Measurements from ENCODE around the gene ATP5F1D.

Gene ATP5F1D

GRCh38 chr19:1271528-1272422, 30.2 kb downstream of the ATP5F1D start:
- Histone ChIP-seq H3K27ac (no peak overlapping the region), H3K4me2 (no peak overlapping the region), H3K36me3 (ENCODE audit: insufficient read depth) (peaks cover 25% of the 10 kb centered on the region; the same call in 1 of the 2 replicates), H4K20me1 (ENCODE audit: insufficient read depth) (no peaks in the 10 kb centered on the region), H3K4me3 (IDR thresholded peaks at IDR 0.05; ENCODE audit: insufficient read depth, low read depth, low read length) (no peak overlapping the region), H2AFZ (ENCODE audit: low read depth) (no peak overlapping the region), H3K9ac (no peak overlapping the region; the same call in 1 of the 2 replicates), H3K79me2 (ENCODE audit: insufficient read depth, low read depth) (peaks cover 44% of the 10 kb centered on the region), H3K4me1 (ENCODE audit: low read depth, poor library complexity, severe bottlenecking) (peaks cover 32% of the 10 kb centered on the region), H3K27me3 (ENCODE audit: insufficient read depth, low read depth) (no peaks in the 10 kb centered on the region)
- TF ChIP-seq CTCF (conservative IDR thresholded peaks at IDR 0.05; ENCODE audit: low read depth, low read length), result no peak

- Histone ChIP-seq H3K79me2 (ENCODE audit: insufficient read depth, low read depth) (peaks cover 49% of the 10 kb centered on the region), H2AFZ (ENCODE audit: low read depth) (no peak overlapping the region), H4K20me1 (ENCODE audit: insufficient read depth) (no peaks in the 10 kb centered on the region), H3K9ac (no peak overlapping the region; the same call in 1 of the 2 replicates), H3K36me3 (ENCODE audit: insufficient read depth) (peaks cover 25% of the 10 kb centered on the region; the same call in 1 of the 2 replicates), H3K27ac (no peak overlapping the region), H3K4me3 (IDR thresholded peaks at IDR 0.05; ENCODE audit: insufficient read depth, low read depth, low read length) (no peak overlapping the region), H3K4me1 (ENCODE audit: low read depth, poor library complexity, severe bottlenecking) (peaks cover 30% of the 10 kb centered on the region), H3K27me3 (ENCODE audit: insufficient read depth, low read depth) (no peaks in the 10 kb centered on the region), H3K4me2 (no peak overlapping the region)
- TF ChIP-seq CTCF (conservative IDR thresholded peaks at IDR 0.05; ENCODE audit: low read depth, low read length), result no peak
These were observed 31.1 kb downstream of the ATP5F1D start for GRCh38 chr19:1272423-1273262.

- no peaks in the 10 kb centered on the region for H4K20me1 ChIP-seq (ENCODE audit: insufficient read depth)
- H3K79me2 ChIP-seq (ENCODE audit: insufficient read depth, low read depth), result peaks cover 49% of the 10 kb centered on the region
- peaks cover 25% of the 10 kb centered on the region; the same call in 1 of the 2 replicates for H3K36me3 ChIP-seq (ENCODE audit: insufficient read depth)
- no peak overlapping the region for H3K4me2 ChIP-seq
- no peak overlapping the region for H3K27ac ChIP-seq
- peaks cover 26% of the 10 kb centered on the region for H3K4me1 ChIP-seq (ENCODE audit: low read depth, poor library complexity, severe bottlenecking)
- H3K4me3 ChIP-seq (IDR thresholded peaks at IDR 0.05; ENCODE audit: insufficient read depth, low read depth, low read length), result no peak overlapping the region
- H3K9ac ChIP-seq, result no peak overlapping the region
- no peak overlapping the region for H2AFZ ChIP-seq (ENCODE audit: low read depth)
- no peaks in the 10 kb centered on the region for H3K27me3 ChIP-seq (ENCODE audit: insufficient read depth, low read depth)
- no peak for TF ChIP-seq CTCF (conservative IDR thresholded peaks at IDR 0.05; ENCODE audit: low read depth, low read length)
These were observed 31.9 kb downstream of the ATP5F1D start for GRCh38 chr19:1273263-1274041.
